ENCODE measurements around the gene MCM8. TPM values are rescaled to one million over a fixed set of nuclear protein-coding genes. Genes with fewer than 3 reads are reported as not detected.

The MCM8 gene
- 4.9 and 6.7 TPM in 2 replicates for total RNA-seq
- 1.5 and 1.7 TPM in 2 replicates for polyA plus RNA-seq

- Histone ChIP-seq H3K4me2 (peak within 1 kb of the TSS; percentile 94), H2AFZ (peak within 1 kb of the TSS; percentile 78), H3K4me1 (ENCODE audit: insufficient read depth) (peaks cover 11% of the 10 kb centered on the region), H3K4me3 (peak within 1 kb of the TSS; percentile 41), H3K36me3 (replicated peaks; ENCODE audit: insufficient read depth, low read depth) (no peaks in the 10 kb centered on the region), H4K20me1 (ENCODE audit: insufficient read depth, poor library complexity, severe bottlenecking) (no peaks in the 10 kb centered on the region), H3K79me2 (peaks cover 33% of the 10 kb centered on the region), H3K9me3 (ENCODE audit: low read depth) (no peaks in the 10 kb centered on the region), H3K27ac (peak within 1 kb of the TSS; percentile 58), H3K9me2 (replicated peaks; ENCODE audit: insufficient read depth) (no peaks in the 10 kb centered on the region), H3K27me3 (no peaks in the 10 kb centered on the region)
- WGBS (ENCODE audit: low lambda C conversion rate, missing lambda C conversion rate): 1% methylated on average over 61 of the region's 61 CpGs
- DNase-seq (ENCODE audit: low spot score): peak; percentile 96
- TF ChIP-seq CTCF (IDR thresholded peaks at IDR 0.05; ENCODE audit: poor library complexity) (no peak), EZH2 (IDR thresholded peaks at IDR 0.05; ENCODE audit: borderline replicate concordance) (no peak), EZH2phosphoT487 (IDR thresholded peaks at IDR 0.05; ENCODE audit: low read depth, severe bottlenecking, unreplicated experiment) (no peak)
Measured at GRCh38 chr20:5950271-5951031, at the start of gene MCM8, which contains the start of gene TRMT6. Gene MCM8 (plus strand): TSS chr20:5950652. CDS start chr20:5952016, 1,364 bp downstream. Gene TRMT6 (minus strand): TSS chr20:5950533. CDS start chr20:5950405, 128 bp downstream.

GRCh38 chr20:5900908-5901307 is 49.5 kb upstream of the MCM8 start:
- Histone ChIP-seq H3K27ac (no peak overlapping the region), H3K4me2 (no peak overlapping the region), H3K79me2 (no peaks in the 10 kb centered on the region), H3K36me3 (replicated peaks; ENCODE audit: insufficient read depth, low read depth) (no peaks in the 10 kb centered on the region), H4K20me1 (ENCODE audit: insufficient read depth, poor library complexity, severe bottlenecking) (no peaks in the 10 kb centered on the region), H3K9me3 (ENCODE audit: low read depth) (no peaks in the 10 kb centered on the region), H3K4me1 (ENCODE audit: insufficient read depth) (no peaks in the 10 kb centered on the region), H3K27me3 (peaks cover 4% of the 10 kb centered on the region), H2AFZ (no peak overlapping the region), H3K4me3 (no peak overlapping the region), H3K9me2 (replicated peaks; ENCODE audit: insufficient read depth) (no peaks in the 10 kb centered on the region)
- TF ChIP-seq EZH2 (IDR thresholded peaks at IDR 0.05; ENCODE audit: borderline replicate concordance) (no peak), EZH2phosphoT487 (IDR thresholded peaks at IDR 0.05; ENCODE audit: low read depth, severe bottlenecking, unreplicated experiment) (no peak), CTCF (IDR thresholded peaks at IDR 0.05; ENCODE audit: poor library complexity) (no peak)
- 69% methylated on average over 1 of the region's 1 CpG for WGBS (ENCODE audit: low lambda C conversion rate, missing lambda C conversion rate)
- DNase-seq (ENCODE audit: low spot score): no peak

GRCh38 chr20:5908981-5909380 is 41.5 kb upstream of the MCM8 start:
- Histone ChIP-seq H3K4me1 (ENCODE audit: insufficient read depth) (no peaks in the 10 kb centered on the region), H3K79me2 (no peaks in the 10 kb centered on the region), H4K20me1 (ENCODE audit: insufficient read depth, poor library complexity, severe bottlenecking) (no peaks in the 10 kb centered on the region), H2AFZ (no peak overlapping the region), H3K27me3 (peaks cover 33% of the 10 kb centered on the region), H3K4me2 (no peak overlapping the region), H3K4me3 (no peak overlapping the region), H3K9me3 (ENCODE audit: low read depth) (no peaks in the 10 kb centered on the region), H3K36me3 (replicated peaks; ENCODE audit: insufficient read depth, low read depth) (no peaks in the 10 kb centered on the region), H3K27ac (no peak overlapping the region), H3K9me2 (replicated peaks; ENCODE audit: insufficient read depth) (no peaks in the 10 kb centered on the region)
- no peak for DNase-seq (ENCODE audit: low spot score)
- no peak for TF ChIP-seq CTCF (IDR thresholded peaks at IDR 0.05; ENCODE audit: poor library complexity)
- TF ChIP-seq EZH2 (IDR thresholded peaks at IDR 0.05; ENCODE audit: borderline replicate concordance): no peak
- TF ChIP-seq EZH2phosphoT487 (IDR thresholded peaks at IDR 0.05; ENCODE audit: low read depth, severe bottlenecking, unreplicated experiment): no peak
- WGBS (ENCODE audit: low lambda C conversion rate, missing lambda C conversion rate): 81% methylated on average over 2 of the region's 2 CpGs

All from hepatocyte (in vitro differentiated cells).